HG02970 (cell line): ENCODE measurements around the gene GNG10.
"Not testable (repeated sequence)": the region's sequence is repeated elsewhere in the genome, so short reads cannot be mapped to it uniquely, and the experiment has no call there.

ENCODE experiments used
- ATAC-seq: cut with Tn5 transposase; IDR thresholded peaks from one replicate; pipeline ENCODE4 v1.9.1; 2021; ENCODE audit warnings: mild to moderate bottlenecking, moderate library complexity, moderate number of reproducible peaks; ENCODE audit not compliant: unreplicated experiment, low FRiP score

Gene GNG10

GRCh38 chr9:111661150-111661801, at the start of gene GNG10:
GNG10 (plus strand) TSS chr9:111661605; CDS start chr9:111661635, 30 bp downstream.
- ATAC-seq: peak; percentile 85

GRCh38 chr9:111613436-111614040, 47.9 kb upstream of the GNG10 start:
- no peak for ATAC-seq

- no peak for ATAC-seq
Measured at GRCh38 chr9:111615928-111616327, 45.5 kb upstream of the GNG10 start.

GRCh38 chr9:111617349-111617748, 44.1 kb upstream of the GNG10 start:
- ATAC-seq: not testable (repeated sequence)

- ATAC-seq: no peak
Measured at GRCh38 chr9:111621895-111622480, 39.4 kb upstream of the GNG10 start.

GRCh38 chr9:111622626-111623025, 38.8 kb upstream of the GNG10 start:
- no peak for ATAC-seq

GRCh38 chr9:111627260-111627963, 34.0 kb upstream of the GNG10 start:
- ATAC-seq: no peak

- ATAC-seq: no peak
Measured at GRCh38 chr9:111628411-111628810, 33.0 kb upstream of the GNG10 start.

GRCh38 chr9:111630182-111630963, 31.0 kb upstream of the GNG10 start:
- ATAC-seq: no peak

GRCh38 chr9:111630964-111631213, 30.5 kb upstream of the GNG10 start:
- no peak for ATAC-seq

GRCh38 chr9:111631214-111631971, 30.0 kb upstream of the GNG10 start, which contains the start of gene DNAJC25:
DNAJC25 (plus strand) TSS chr9:111631334; CDS start chr9:111631408, 74 bp downstream.
- ATAC-seq: peak; percentile 99

GRCh38 chr9:111632060-111632459, 29.3 kb upstream of the GNG10 start:
- no peak for ATAC-seq

- no peak for ATAC-seq
Measured at GRCh38 chr9:111632695-111633388, 28.6 kb upstream of the GNG10 start.

GRCh38 chr9:111633389-111633736, 28.0 kb upstream of the GNG10 start:
- ATAC-seq: no peak

GRCh38 chr9:111634860-111635259, 26.5 kb upstream of the GNG10 start:
- no peak for ATAC-seq

- ATAC-seq: no peak
Measured at GRCh38 chr9:111637421-111637950, 23.9 kb upstream of the GNG10 start.

- no peak for ATAC-seq
Measured at GRCh38 chr9:111644195-111644772, 17.1 kb upstream of the GNG10 start.

- ATAC-seq: no peak
Measured at GRCh38 chr9:111645806-111646205, 15.6 kb upstream of the GNG10 start.

- ATAC-seq: no peak
Measured at GRCh38 chr9:111646417-111646816, 15.0 kb upstream of the GNG10 start.
